ENCODE results near the gene SMAP1. TPM values are rescaled to one million over a fixed set of nuclear protein-coding genes. Genes with fewer than 3 reads are reported as not detected.

The SMAP1 gene
- polyA plus RNA-seq, 3 donors, result 12.6 to 22.1 (median 20.3) TPM

DNA sequence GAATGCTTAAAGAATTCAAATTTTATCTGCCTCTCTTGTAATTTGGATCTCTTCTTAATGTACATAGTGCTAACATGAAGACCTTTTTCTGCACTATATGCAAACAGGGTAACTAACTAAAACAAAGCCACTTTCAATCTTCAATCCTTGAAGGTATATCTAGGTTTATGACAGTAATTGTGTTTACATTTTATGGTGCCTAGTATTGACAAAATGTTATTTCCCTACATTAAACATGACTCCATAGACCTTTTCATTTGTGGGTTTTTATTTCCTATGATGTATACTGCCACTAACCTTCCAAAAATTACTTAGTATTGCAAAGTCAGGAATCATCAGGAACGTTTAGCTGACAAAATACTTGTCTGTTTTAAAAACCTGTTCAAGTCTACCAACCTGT, 193.2 kb downstream of the SMAP1 start:
- H3K36me3 Mint-ChIP-seq, result peaks cover 31 to 43% of the 10 kb centered on the region in 2 donors
- no peak overlapping the region for H3K4me3 Mint-ChIP-seq
- no peak overlapping the region for H2AFZ ChIP-seq (ENCODE audit: insufficient read depth, low read depth, low read length, poor library complexity, severe bottlenecking)
- H3K4me2 ChIP-seq (replicated peaks; ENCODE audit: extremely low read depth, low read length, poor library complexity, severe bottlenecking), result no peak overlapping the region
- no peaks in the 10 kb centered on the region for H3K27me3 ChIP-seq (ENCODE audit: control insufficient read depth in 2 of 2, insufficient read depth in 2 of 2, low read length in 2 of 2)
- H3K9ac ChIP-seq (ENCODE audit: insufficient read depth, low read length, poor library complexity, severe bottlenecking), result no peak overlapping the region
- H3K9me3 ChIP-seq (replicated peaks in 1 of 2; ENCODE audit: control insufficient read depth in 1 of 2, insufficient read depth in 1 of 2, low read length in 2 of 2), result no peaks in the 10 kb centered on the region
- H4K20me1 ChIP-seq (ENCODE audit: insufficient read depth, low read length), result no peaks in the 10 kb centered on the region
- TF ChIP-seq CTCF (IDR thresholded peaks at IDR 0.05), result no peak
- H3K36me3 ChIP-seq (replicated peaks in 1 of 2; ENCODE audit: control insufficient read depth in 1 of 2, insufficient read depth in 2 of 2, low read length in 2 of 2), result peaks cover 29 to 52% of the 10 kb centered on the region in 2 donors
- WGBS (ENCODE audit: insufficient coverage), result no CpG with 5 or more reads among the region's 1 CpG
- H3K27ac ChIP-seq (ENCODE audit: low read depth in 1 of 2, low read length in 2 of 2), result no peak overlapping the region
- intact Hi-C loops (cut with micrococcal nuclease), result no loop called here
- no peak overlapping the region for H3K4me3 ChIP-seq (replicated peaks in 1 of 3; ENCODE audit: low read depth in 2 of 3, low read length in 3 of 3)
- DNase-seq, result no peak
- peaks cover 0 to 4% (median 0%) of the 10 kb centered on the region in 7 donors for H3K9me3 Mint-ChIP-seq
- H3K4me1 Mint-ChIP-seq, result no peaks in the 10 kb centered on the region
- H3K79me2 ChIP-seq (ENCODE audit: insufficient read depth, low read length), result no peaks in the 10 kb centered on the region
- H3K27ac Mint-ChIP-seq, result no peak overlapping the region
- H3K4me1 ChIP-seq (ENCODE audit: control insufficient read depth in 1 of 2, insufficient read depth in 2 of 2, low read length in 2 of 2), result no peaks in the 10 kb centered on the region
- H3K27me3 Mint-ChIP-seq (ENCODE audit: low read depth in 3 of 3), result no peaks in the 10 kb centered on the region

DNA sequence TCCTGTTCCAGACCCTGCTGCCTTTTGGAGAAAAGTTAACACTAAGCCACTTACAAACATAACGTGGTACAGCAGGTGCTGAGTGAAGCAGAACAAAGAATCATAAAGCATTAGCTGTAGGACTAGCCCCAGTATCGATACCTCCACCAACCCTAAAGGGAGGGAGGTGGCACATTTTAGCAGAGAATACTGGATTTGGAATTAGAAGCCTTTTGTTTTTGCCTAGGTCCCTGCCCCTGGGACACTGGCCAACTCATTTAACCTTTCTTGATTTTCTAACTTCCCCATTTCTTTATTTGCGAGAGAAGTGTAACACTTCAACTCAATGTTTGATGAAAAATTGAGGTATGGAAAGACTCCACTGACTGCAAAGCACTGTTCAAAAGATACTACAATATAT, 195.7 kb downstream of the SMAP1 start:
- intact Hi-C loops (cut with micrococcal nuclease), result no loop called here
- no peak overlapping the region for H3K4me2 ChIP-seq (replicated peaks; ENCODE audit: extremely low read depth, low read length, poor library complexity, severe bottlenecking)
- no peak overlapping the region for H3K9ac ChIP-seq (ENCODE audit: insufficient read depth, low read length, poor library complexity, severe bottlenecking)
- H2AFZ ChIP-seq (ENCODE audit: insufficient read depth, low read depth, low read length, poor library complexity, severe bottlenecking), result no peak overlapping the region
- Mint-ChIP-seq H3K9me3 (peaks cover 0 to 4% (median 0%) of the 10 kb centered on the region in 7 donors), H3K4me3 (no peak overlapping the region), H3K36me3 (peaks cover 24 to 36% of the 10 kb centered on the region in 2 donors), H3K27ac (no peak overlapping the region), H3K4me1 (no peaks in the 10 kb centered on the region), H3K27me3 (ENCODE audit: low read depth in 3 of 3) (peaks cover 0 to 2% (median 0%) of the 10 kb centered on the region in 3 donors)
- H4K20me1 ChIP-seq (ENCODE audit: insufficient read depth, low read length), result no peaks in the 10 kb centered on the region
- H3K36me3 ChIP-seq (replicated peaks in 1 of 2; ENCODE audit: control insufficient read depth in 1 of 2, insufficient read depth in 2 of 2, low read length in 2 of 2), result peaks cover 21 to 32% of the 10 kb centered on the region in 2 donors
- H3K27ac ChIP-seq (ENCODE audit: low read depth in 1 of 2, low read length in 2 of 2), result no peak overlapping the region
- no peaks in the 10 kb centered on the region for H3K79me2 ChIP-seq (ENCODE audit: insufficient read depth, low read length)
- H3K4me3 ChIP-seq (replicated peaks in 1 of 3; ENCODE audit: low read depth in 2 of 3, low read length in 3 of 3), result no peak overlapping the region
- H3K4me1 ChIP-seq (ENCODE audit: control insufficient read depth in 1 of 2, insufficient read depth in 2 of 2, low read length in 2 of 2), result no peaks in the 10 kb centered on the region
- no CpG with 5 or more reads among the region's 3 CpGs for WGBS (ENCODE audit: insufficient coverage)
- no peak for DNase-seq
- no peaks in the 10 kb centered on the region for H3K27me3 ChIP-seq (ENCODE audit: control insufficient read depth in 2 of 2, insufficient read depth in 2 of 2, low read length in 2 of 2)
- no peaks in the 10 kb centered on the region for H3K9me3 ChIP-seq (replicated peaks in 1 of 2; ENCODE audit: control insufficient read depth in 1 of 2, insufficient read depth in 1 of 2, low read length in 2 of 2)
- no peak for TF ChIP-seq CTCF (IDR thresholded peaks at IDR 0.05)
